ENCODE data around the gene MAP1LC3B.
"Not testable (repeated sequence)": the region's sequence is repeated elsewhere in the genome, so short reads cannot be mapped to it uniquely, and the experiment has no call there.

Gene MAP1LC3B

GRCh38 chr16:87361916-87362619 lies 30.1 kb upstream of the MAP1LC3B start:
- no peak for DNase-seq

- not testable (repeated sequence) for DNase-seq
Measured at GRCh38 chr16:87362828-87363559, 29.1 kb upstream of the MAP1LC3B start.

GRCh38 chr16:87363771-87364455 lies 28.2 kb upstream of the MAP1LC3B start:
- DNase-seq = no peak

GRCh38 chr16:87365021-87365713 lies 27.0 kb upstream of the MAP1LC3B start:
- DNase-seq = no peak

GRCh38 chr16:87366288-87366687 lies 25.8 kb upstream of the MAP1LC3B start:
- no peak for DNase-seq

GRCh38 chr16:87366930-87367329 lies 25.2 kb upstream of the MAP1LC3B start:
- no peak for DNase-seq

GRCh38 chr16:87367529-87367928 lies 24.6 kb upstream of the MAP1LC3B start:
- no peak for DNase-seq

GRCh38 chr16:87368029-87368770 lies 23.9 kb upstream of the MAP1LC3B start:
- no peak for DNase-seq

GRCh38 chr16:87369117-87369765 lies 22.9 kb upstream of the MAP1LC3B start:
- no peak for DNase-seq

- no peak for DNase-seq
Measured at GRCh38 chr16:87369796-87370719, 22.1 kb upstream of the MAP1LC3B start.

- no peak for DNase-seq
Measured at GRCh38 chr16:87371261-87371866, 20.8 kb upstream of the MAP1LC3B start.

GRCh38 chr16:87372305-87372704 lies 19.8 kb upstream of the MAP1LC3B start:
- DNase-seq = no peak

GRCh38 chr16:87374313-87374712 lies 17.8 kb upstream of the MAP1LC3B start:
- DNase-seq = no peak

- DNase-seq = no peak
Measured at GRCh38 chr16:87375426-87376135, 16.6 kb upstream of the MAP1LC3B start.

GRCh38 chr16:87376660-87377059 lies 15.5 kb upstream of the MAP1LC3B start:
- DNase-seq = no peak

- not testable (repeated sequence) for DNase-seq
Measured at GRCh38 chr16:87379312-87379752, 12.8 kb upstream of the MAP1LC3B start.

GRCh38 chr16:87380403-87380802 lies 11.7 kb upstream of the MAP1LC3B start:
- DNase-seq = no peak

- no peak for DNase-seq
Measured at GRCh38 chr16:87380881-87381280, 11.3 kb upstream of the MAP1LC3B start.

- no peak for DNase-seq
Measured at GRCh38 chr16:87382023-87382785, 9.9 kb upstream of the MAP1LC3B start.

All from activated CD8-positive, alpha-beta memory T cell treated with anti-CD3 and anti-CD28 coated beads for 24 hours (primary cell).